WI38 (cell line): Measurements from ENCODE around the gene MGMT.

Source experiments
- H3K4me3 ChIP-seq: 2 replicates; pipeline ENCODE4 v1.5.1; 2011; ENCODE audit warnings: low read depth, mild to moderate bottlenecking, control low read depth, low read length
- CTCF ChIP-seq: IDR thresholded peaks from 2 replicates; pipeline ENCODE4 v1.5.1; 2012; ENCODE audit warnings: low read depth, mild to moderate bottlenecking, control low read depth, low read length

Gene MGMT

DNA sequence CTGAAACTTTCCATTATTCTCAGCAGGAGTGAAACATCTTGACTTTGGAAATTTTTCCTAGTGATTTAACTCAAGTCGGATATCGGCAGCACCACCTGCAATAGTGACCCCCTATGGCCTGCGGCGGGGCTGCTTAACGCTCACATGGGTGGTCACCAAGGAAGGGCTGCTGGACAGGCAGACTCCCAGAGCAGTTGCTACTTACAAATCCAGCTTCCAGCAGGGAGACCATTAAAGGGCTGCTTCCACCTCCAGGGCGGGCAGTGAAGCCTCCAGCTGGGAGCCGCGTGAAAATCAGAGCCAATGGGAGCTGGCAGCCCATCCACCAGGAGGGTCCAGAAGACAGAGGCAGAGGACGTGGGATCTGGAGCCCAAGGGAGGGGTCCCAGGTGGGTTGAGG, 122.5 kb downstream of the MGMT start:
- TF ChIP-seq CTCF = no peak
- no peak overlapping the region for H3K4me3 ChIP-seq

DNA sequence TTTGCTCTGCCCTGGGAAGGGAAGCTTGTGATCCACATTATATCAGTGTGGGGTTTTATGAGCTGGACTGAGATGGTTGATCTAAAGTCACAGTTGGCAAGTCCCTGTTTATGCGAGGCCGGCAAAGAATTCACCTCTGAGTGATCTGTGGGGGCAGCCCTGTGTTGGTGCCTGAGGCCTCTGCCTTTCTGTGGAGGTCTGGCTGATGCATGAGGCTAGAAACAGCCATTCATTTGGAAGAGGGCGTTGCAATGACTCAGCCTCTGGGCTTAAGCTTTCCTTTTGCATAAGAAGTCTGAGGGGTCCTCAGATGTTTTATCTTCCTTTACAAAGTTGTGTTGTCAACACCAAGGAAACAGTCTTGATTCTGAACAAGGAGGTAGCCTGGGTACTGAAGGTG, 126.9 kb downstream of the MGMT start:
- TF ChIP-seq CTCF = no peak
- no peak overlapping the region for H3K4me3 ChIP-seq

DNA sequence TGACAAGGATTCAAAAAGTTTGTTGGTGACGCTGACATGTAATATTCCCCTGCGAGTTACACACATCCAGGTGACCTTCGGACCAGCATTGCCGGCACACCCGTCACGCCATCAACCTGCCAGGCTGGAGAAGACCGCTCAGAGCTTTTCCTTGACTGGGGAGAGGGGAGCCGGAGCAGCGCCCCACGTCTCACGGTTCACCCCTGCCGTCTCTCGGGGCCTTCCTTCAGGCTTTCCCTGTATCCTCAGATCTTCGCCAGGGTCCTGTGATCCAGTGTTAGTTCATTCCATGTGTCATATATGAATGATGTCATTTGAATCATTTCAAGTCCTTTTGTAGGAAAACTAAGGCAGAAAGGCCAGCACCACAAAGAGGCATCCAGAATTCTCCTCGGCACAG, 127.8 kb downstream of the MGMT start:
- no peak overlapping the region for H3K4me3 ChIP-seq
- no peak for TF ChIP-seq CTCF

DNA sequence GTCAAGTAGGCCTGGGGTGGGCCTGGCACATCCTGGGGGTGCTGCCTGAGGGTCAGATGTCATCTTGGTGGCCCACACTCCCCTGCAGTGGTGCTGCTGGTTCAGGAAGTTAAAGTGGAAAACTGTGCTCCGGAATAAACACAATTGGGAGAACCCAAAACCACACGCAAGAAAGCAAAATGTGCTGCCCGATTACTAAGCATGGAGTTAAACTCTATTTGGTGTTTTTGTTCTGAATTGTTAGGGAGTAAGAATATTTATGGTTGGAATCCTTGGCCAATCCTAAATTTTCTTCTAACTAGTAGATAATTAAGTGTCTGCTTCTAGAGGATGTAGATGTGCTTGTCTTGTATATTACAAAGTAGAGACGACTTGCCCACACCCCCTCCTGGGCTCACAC, 131.4 kb downstream of the MGMT start:
- H3K4me3 ChIP-seq = no peak overlapping the region
- no peak for TF ChIP-seq CTCF

DNA sequence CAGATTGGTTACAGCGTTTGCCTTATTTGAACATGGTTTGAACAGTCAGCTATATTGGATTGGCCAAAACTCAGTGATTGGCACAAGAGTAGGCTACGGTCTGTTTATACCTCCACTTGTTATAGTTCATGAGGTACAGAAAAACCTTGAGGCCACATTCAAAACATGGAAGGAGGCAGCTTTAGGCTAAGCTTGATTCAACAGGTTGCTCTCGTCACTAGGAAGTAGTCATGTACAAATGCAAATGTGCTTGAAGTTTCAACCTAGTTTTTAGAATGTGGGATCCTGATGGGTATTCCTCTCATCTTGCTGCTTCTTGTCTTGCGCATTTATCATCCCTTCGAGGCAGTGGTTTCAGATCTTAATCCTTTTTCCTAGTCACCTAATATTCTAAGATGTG, 132.1 kb downstream of the MGMT start:
- TF ChIP-seq CTCF = no peak
- H3K4me3 ChIP-seq = no peak overlapping the region

- TF ChIP-seq CTCF = no peak
- no peak overlapping the region for H3K4me3 ChIP-seq
Measured at GRCh38 chr10:129601737-129602136, 134.7 kb downstream of the MGMT start.

- no peak for TF ChIP-seq CTCF
- no peak overlapping the region for H3K4me3 ChIP-seq
Measured at GRCh38 chr10:129602938-129603535, 136.0 kb downstream of the MGMT start.
